Effector memory CD8-positive, alpha-beta T cell (primary cell): ENCODE results near the gene INSYN2B.
A peak's percentile ranks its signal among the peaks of the same experiment; 100 is the strongest.

Experiments
- ATAC-seq: fragments of 150-1000 bp; cut with Tn5 transposase; replicated peaks from 2 replicates; pipeline ENCODE4 v1.10.0; 2021; ENCODE audit warnings: mild to moderate bottlenecking, moderate library complexity
- DNase-seq, 3 experiments: peaks; one replicate each; pipeline ENCODE4 v3.0.0; 2021
- H3K27ac Mint-ChIP-seq, 2 donors: one replicate each; pipeline ENCODE4 v1.8.0; 2022; ENCODE audit warnings: mild to moderate bottlenecking in 2 of 2, mixed read lengths in 2 of 2, moderate library complexity in 2 of 2
- H3K27me3 Mint-ChIP-seq, 2 donors: one replicate each; pipeline ENCODE4 v1.8.0; 2022; ENCODE audit warnings: mixed read lengths in 2 of 2
- H3K36me3 Mint-ChIP-seq: one replicate; pipeline ENCODE4 v1.8.0; 2022; ENCODE audit warnings: mild to moderate bottlenecking, moderate library complexity, mixed read lengths; ENCODE audit not compliant: insufficient read depth
- H3K4me1 Mint-ChIP-seq, 2 donors: one replicate each; pipeline ENCODE4 v1.8.0; 2022; ENCODE audit warnings: low read depth in 2 of 2, mixed read lengths in 2 of 2
- H3K4me3 Mint-ChIP-seq, 2 donors: one replicate each; pipeline ENCODE4 v1.8.0; 2022; ENCODE audit warnings: mild to moderate bottlenecking in 2 of 2, mixed read lengths in 2 of 2, moderate library complexity in 2 of 2
- H3K9me3 Mint-ChIP-seq, 2 donors: one replicate each; pipeline ENCODE4 v1.8.0; 2022; ENCODE audit warnings: mixed read lengths in 2 of 2
- total RNA-seq, 9 experiments: gene quantifications; one replicate each; lab custom pipeline; 2026; lab: John Stamatoyannopoulos, UW

INSYN2B gene
- total RNA-seq = 0 to 0.10 (median 0) reads per million in 9 experiments

- Mint-ChIP-seq H3K36me3 (peaks cover 32% of the 10 kb centered on the region), H3K4me3 (no peak within 1 kb of the TSS), H3K9me3 (no peaks in the 10 kb centered on the region), H3K27ac (peak within 1 kb of the TSS in 1 of 2 donors; percentile 46), H3K4me1 (peaks cover 3 to 5% of the 10 kb centered on the region in 2 donors), H3K27me3 (no peaks in the 10 kb centered on the region)
- DNase-seq = no peak
- ATAC-seq = no peak
Observed at GRCh38 chr5:169980418-169981053, at the start of gene INSYN2B. Gene INSYN2B (minus strand): TSS chr5:169980495. CDS start chr5:169883898, 96,597 bp downstream.

GRCh38 chr5:170028124-170028523 lies 47.8 kb upstream of the INSYN2B start:
- Mint-ChIP-seq H3K4me3 (no peak overlapping the region), H3K27ac (no peak overlapping the region), H3K9me3 (no peaks in the 10 kb centered on the region), H3K36me3 (peaks cover 46% of the 10 kb centered on the region), H3K27me3 (no peaks in the 10 kb centered on the region), H3K4me1 (peaks cover 0 to 7% of the 10 kb centered on the region in 2 donors)
- ATAC-seq (no peak), DNase-seq (no peak)

GRCh38 chr5:170025853-170026252 lies 45.6 kb upstream of the INSYN2B start:
- H3K27me3 Mint-ChIP-seq = no peaks in the 10 kb centered on the region
- H3K27ac Mint-ChIP-seq = no peak overlapping the region
- H3K36me3 Mint-ChIP-seq = peaks cover 45% of the 10 kb centered on the region
- DNase-seq = no peak
- no peaks in the 10 kb centered on the region for H3K9me3 Mint-ChIP-seq
- H3K4me1 Mint-ChIP-seq = peaks cover 0 to 7% of the 10 kb centered on the region in 2 donors
- no peak overlapping the region for H3K4me3 Mint-ChIP-seq
- no peak for ATAC-seq

GRCh38 chr5:170021506-170021905 lies 41.2 kb upstream of the INSYN2B start:
- Mint-ChIP-seq H3K4me3 (no peak overlapping the region), H3K36me3 (peaks cover 40% of the 10 kb centered on the region), H3K9me3 (no peaks in the 10 kb centered on the region), H3K27ac (no peak overlapping the region), H3K4me1 (no peaks in the 10 kb centered on the region), H3K27me3 (no peaks in the 10 kb centered on the region)
- ATAC-seq = no peak
- DNase-seq = no peak

GRCh38 chr5:170020423-170020822 lies 40.1 kb upstream of the INSYN2B start:
- ATAC-seq (no peak), DNase-seq (no peak)
- Mint-ChIP-seq H3K4me3 (no peak overlapping the region), H3K9me3 (no peaks in the 10 kb centered on the region), H3K27me3 (no peaks in the 10 kb centered on the region), H3K4me1 (no peaks in the 10 kb centered on the region), H3K27ac (peak overlapping the region in 1 of 2 donors; percentile 49), H3K36me3 (peaks cover 40% of the 10 kb centered on the region)

- H3K4me1 Mint-ChIP-seq = peaks cover 3 to 4% of the 10 kb centered on the region in 2 donors
- no peak overlapping the region for H3K27ac Mint-ChIP-seq
- DNase-seq = no peak
- no peak overlapping the region for H3K4me3 Mint-ChIP-seq
- H3K27me3 Mint-ChIP-seq = no peaks in the 10 kb centered on the region
- ATAC-seq = no peak
- no peaks in the 10 kb centered on the region for H3K9me3 Mint-ChIP-seq
- peaks cover 43% of the 10 kb centered on the region for H3K36me3 Mint-ChIP-seq
Observed at GRCh38 chr5:170012622-170013021, 32.3 kb upstream of the INSYN2B start.

GRCh38 chr5:170011751-170012150 lies 31.5 kb upstream of the INSYN2B start:
- Mint-ChIP-seq H3K36me3 (peaks cover 39% of the 10 kb centered on the region), H3K9me3 (no peaks in the 10 kb centered on the region), H3K27me3 (no peaks in the 10 kb centered on the region), H3K27ac (no peak overlapping the region), H3K4me3 (no peak overlapping the region), H3K4me1 (peaks cover 3 to 4% of the 10 kb centered on the region in 2 donors)
- ATAC-seq (no peak), DNase-seq (no peak)

- H3K4me1 Mint-ChIP-seq = peaks cover 3 to 4% of the 10 kb centered on the region in 2 donors
- DNase-seq = no peak
- no peaks in the 10 kb centered on the region for H3K9me3 Mint-ChIP-seq
- no peak overlapping the region for H3K27ac Mint-ChIP-seq
- peaks cover 39% of the 10 kb centered on the region for H3K36me3 Mint-ChIP-seq
- no peaks in the 10 kb centered on the region for H3K27me3 Mint-ChIP-seq
- H3K4me3 Mint-ChIP-seq = no peak overlapping the region
- ATAC-seq = no peak
Observed at GRCh38 chr5:170010595-170010994, 30.3 kb upstream of the INSYN2B start.

- DNase-seq = no peak
- ATAC-seq = no peak
- Mint-ChIP-seq H3K4me3 (no peak overlapping the region), H3K4me1 (peaks cover 3 to 4% of the 10 kb centered on the region in 2 donors), H3K36me3 (peaks cover 33% of the 10 kb centered on the region), H3K27ac (peak overlapping the region in 1 of 2 donors; percentile 41), H3K27me3 (no peaks in the 10 kb centered on the region), H3K9me3 (peaks cover 0 to 4% of the 10 kb centered on the region in 2 donors)
Observed at GRCh38 chr5:170008376-170008775, 28.1 kb upstream of the INSYN2B start.

GRCh38 chr5:170006021-170006420 lies 25.7 kb upstream of the INSYN2B start:
- Mint-ChIP-seq H3K4me3 (no peak overlapping the region), H3K27me3 (no peaks in the 10 kb centered on the region), H3K36me3 (peaks cover 28% of the 10 kb centered on the region), H3K9me3 (peaks cover 2 to 11% of the 10 kb centered on the region in 2 donors), H3K4me1 (no peaks in the 10 kb centered on the region), H3K27ac (no peak overlapping the region)
- no peak for DNase-seq
- ATAC-seq = no peak

GRCh38 chr5:170000155-170000554 lies 19.9 kb upstream of the INSYN2B start:
- peaks cover 15% of the 10 kb centered on the region for H3K36me3 Mint-ChIP-seq
- ATAC-seq (no peak), DNase-seq (no peak)
- no peak overlapping the region for H3K27ac Mint-ChIP-seq
- peaks cover 0 to 1% of the 10 kb centered on the region in 2 donors for H3K4me1 Mint-ChIP-seq
- peaks cover 2 to 11% of the 10 kb centered on the region in 2 donors for H3K9me3 Mint-ChIP-seq
- no peaks in the 10 kb centered on the region for H3K27me3 Mint-ChIP-seq
- H3K4me3 Mint-ChIP-seq = no peak overlapping the region

GRCh38 chr5:169999621-170000020 lies 19.3 kb upstream of the INSYN2B start:
- no peaks in the 10 kb centered on the region for H3K27me3 Mint-ChIP-seq
- H3K4me3 Mint-ChIP-seq = no peak overlapping the region
- peaks cover 2 to 11% of the 10 kb centered on the region in 2 donors for H3K9me3 Mint-ChIP-seq
- ATAC-seq (no peak), DNase-seq (no peak)
- H3K36me3 Mint-ChIP-seq = peaks cover 18% of the 10 kb centered on the region
- no peak overlapping the region for H3K27ac Mint-ChIP-seq
- H3K4me1 Mint-ChIP-seq = peaks cover 1% of the 10 kb centered on the region in 2 donors

GRCh38 chr5:169997798-169998197 lies 17.5 kb upstream of the INSYN2B start:
- ATAC-seq (no peak), DNase-seq (no peak)
- Mint-ChIP-seq H3K4me3 (no peak overlapping the region), H3K36me3 (peaks cover 26% of the 10 kb centered on the region), H3K9me3 (peaks cover under 1 to 2% of the 10 kb centered on the region in 2 donors), H3K4me1 (peaks cover 1 to 6% of the 10 kb centered on the region in 2 donors), H3K27me3 (no peaks in the 10 kb centered on the region), H3K27ac (peak overlapping the region in 1 of 2 donors; percentile 42)

- Mint-ChIP-seq H3K36me3 (peaks cover 33% of the 10 kb centered on the region), H3K27me3 (no peaks in the 10 kb centered on the region), H3K9me3 (no peaks in the 10 kb centered on the region), H3K4me1 (peaks cover 0 to 6% of the 10 kb centered on the region in 2 donors), H3K4me3 (no peak overlapping the region), H3K27ac (peak overlapping the region; percentile 33)
- DNase-seq (no peak), ATAC-seq (no peak)
Observed at GRCh38 chr5:169993485-169993790, 13.1 kb upstream of the INSYN2B start.
